D341Med (cell line): ENCODE results near the gene TMPRSS3.

Source experiments
- DNase-seq: peaks from one replicate; pipeline ENCODE4 v3.0.0; 2012; ENCODE audit warnings: low spot score

Gene TMPRSS3

DNA sequence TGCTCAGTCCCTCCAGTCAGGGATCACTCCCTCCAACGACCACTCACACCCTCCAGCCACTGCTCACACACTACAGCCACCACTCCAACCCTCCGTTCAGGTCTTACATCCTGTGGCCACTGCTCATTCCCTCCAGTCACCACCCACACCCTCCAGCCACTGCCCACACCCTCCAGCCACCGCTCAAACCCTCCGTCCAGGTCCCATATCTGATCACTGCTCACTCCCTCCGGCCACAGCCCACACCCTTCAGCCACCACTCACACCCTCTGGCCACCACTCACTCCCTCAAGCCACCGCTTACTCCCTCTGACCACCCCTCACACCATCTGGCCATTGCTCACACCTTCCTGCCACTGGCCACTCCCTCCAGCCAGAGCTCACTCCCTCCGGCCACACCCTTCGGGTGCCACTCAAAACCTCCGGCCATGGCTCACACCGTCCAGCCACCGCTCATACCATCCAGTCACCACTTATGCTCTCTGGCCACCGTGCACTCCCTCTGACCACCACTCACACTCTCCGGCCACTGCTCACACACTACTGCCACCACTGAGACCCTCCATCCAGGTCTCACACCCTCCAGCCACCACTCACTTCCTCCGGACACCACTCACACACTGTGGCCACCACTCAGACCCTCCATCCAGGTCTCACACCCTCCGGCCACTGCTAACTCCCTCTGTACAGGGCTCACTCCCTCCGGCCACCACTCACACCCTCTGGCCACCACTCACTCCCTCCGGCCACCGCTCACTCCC lies 24.8 kb downstream of the TMPRSS3 start:
- DNase-seq: no peak

DNA sequence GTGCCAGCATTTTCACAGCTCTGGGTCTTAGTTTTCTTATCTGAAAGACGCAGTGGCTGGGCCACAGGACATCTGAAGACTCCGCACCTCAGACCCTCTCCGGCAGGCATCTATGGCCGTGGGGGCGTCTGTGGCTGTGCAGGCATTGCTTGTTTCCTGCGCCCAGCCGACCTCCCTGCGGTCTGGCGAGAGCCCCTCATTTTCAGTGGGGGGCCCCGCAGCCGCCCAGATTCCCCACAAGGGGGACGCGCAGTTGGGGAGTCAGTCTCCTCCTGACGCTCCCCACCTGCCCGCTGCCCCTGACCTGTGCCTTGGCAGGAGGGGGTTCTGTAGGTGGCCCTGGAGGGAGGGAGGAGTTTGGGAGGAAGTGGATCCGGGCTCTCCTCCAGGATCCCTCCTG lies 26.0 kb downstream of the TMPRSS3 start:
- no peak for DNase-seq

DNA sequence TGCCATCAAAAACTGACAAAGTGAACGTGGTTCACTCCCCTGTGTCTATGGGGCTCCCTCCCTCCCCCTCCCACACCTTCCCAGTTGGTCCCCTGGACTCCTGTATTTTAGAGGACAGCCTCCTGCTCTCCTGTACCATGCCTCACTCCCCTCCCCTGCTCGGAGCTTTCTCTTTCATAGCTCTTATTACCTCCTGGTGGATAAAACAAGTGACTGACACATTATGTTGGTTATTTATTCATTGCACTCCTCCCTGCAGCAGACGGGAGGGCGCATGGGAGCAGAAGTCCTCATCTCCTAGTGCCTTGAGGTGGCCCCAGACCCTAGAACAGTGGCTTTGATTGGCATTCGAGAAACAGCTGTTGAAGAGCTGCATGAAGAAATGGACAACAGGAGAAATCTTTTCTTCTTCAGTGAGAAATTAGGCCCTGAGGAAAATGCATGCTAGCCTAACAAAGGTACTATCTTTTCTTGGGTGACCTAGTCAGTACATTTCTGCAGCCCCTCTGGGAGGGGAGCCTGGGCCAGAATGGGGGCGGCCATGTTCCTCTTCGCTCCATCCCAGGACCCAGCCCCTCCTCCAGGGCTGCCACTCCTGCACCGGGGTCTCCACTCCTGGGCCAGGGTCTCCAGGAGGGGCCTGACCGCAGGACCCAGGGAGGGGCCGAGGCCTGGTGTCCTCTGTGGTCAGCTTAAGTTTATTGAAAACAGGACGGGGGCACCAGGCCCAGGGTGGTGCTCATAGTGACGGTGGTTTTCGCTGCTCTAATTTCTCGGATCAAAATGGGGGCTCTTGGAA lies 28.3 kb downstream of the TMPRSS3 start:
- no peak for DNase-seq

DNA sequence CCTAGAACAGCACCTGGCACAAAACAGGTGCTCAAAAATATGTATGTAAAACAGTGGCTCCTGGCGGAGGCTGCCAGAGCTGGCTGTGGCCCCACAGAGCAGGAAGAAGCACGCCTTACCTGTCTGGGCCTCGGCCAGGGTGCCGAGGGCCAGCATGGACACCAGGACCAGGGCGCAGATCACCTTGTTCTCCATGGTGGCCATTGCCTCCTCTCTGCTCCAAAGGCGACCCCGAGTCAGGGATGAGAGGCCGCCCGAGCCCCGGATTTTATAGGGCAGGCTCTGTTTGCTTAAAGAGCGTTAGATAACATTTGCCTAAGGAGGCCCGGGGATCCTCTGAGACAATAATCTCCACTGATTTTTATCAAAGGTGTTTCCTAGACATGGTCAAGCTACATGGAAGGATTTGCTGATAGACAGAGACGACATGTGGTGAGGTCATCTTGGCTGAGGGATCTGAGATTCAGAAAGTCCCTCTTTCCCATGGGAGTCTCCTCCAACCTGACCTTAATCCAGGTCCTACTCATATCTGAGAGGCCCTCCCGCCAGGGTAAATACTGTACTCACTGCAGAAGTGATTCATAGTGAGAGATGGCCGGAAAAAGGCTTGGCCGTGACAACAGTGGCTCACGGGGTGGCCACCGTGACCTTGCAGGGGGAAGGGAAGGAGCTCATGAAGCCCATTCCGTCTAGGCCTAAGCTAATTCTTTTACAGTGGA lies 29.4 kb downstream of the TMPRSS3 start, which contains the start of gene TFF1:
Gene TFF1 (minus strand): TSS at position 244 of the 719 bp plus-strand sequence. CDS start 40 bp downstream, at position 204.
- no peak for DNase-seq

DNA sequence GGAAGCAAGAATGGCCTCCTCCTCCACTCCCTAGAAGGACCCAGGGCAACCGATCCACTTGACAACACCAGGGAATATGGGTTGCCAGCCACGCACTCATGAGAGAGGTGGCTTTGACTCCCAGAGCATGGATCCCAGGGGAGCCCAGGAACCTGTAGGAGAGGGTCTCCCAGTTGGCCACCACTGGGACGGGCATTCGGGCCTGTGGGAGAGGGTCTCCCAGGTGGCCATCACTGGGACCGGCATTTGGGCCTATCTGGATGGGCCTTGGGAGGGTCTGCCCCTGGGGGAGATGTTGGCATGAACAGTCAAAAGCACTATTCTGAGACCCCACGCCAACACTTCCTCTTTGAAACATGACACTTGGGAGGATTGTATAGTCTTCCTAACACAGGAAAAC lies 30.1 kb downstream of the TMPRSS3 start:
- DNase-seq: no peak

DNA sequence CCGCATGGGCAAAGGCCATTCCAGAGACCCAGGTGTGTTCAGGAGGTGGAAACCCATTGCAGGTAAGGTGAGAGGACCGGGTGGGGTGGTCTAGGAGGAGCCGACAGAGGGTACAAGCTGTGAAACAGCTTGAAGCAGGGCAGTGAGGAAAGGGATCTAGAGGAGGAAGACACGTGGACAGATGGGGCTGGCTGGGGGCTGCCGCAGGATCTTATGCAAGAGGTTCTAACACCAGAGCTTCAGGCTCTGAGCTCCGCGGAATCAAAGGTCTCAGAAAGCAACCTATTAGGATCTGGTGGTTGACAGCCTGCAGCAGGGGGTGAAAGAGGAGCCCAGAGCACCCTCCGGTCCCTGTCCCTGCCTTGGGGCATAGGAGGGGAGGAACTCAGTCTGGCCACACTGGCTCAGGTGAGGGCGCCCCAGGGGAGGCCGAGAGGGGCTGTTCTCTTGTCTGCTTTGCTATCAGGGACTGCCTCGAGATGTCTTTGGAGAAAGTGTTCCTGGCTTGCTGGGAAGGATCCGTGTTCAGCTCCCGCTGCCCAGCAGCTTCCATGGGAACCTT lies 31.5 kb downstream of the TMPRSS3 start:
- no peak for DNase-seq

DNA sequence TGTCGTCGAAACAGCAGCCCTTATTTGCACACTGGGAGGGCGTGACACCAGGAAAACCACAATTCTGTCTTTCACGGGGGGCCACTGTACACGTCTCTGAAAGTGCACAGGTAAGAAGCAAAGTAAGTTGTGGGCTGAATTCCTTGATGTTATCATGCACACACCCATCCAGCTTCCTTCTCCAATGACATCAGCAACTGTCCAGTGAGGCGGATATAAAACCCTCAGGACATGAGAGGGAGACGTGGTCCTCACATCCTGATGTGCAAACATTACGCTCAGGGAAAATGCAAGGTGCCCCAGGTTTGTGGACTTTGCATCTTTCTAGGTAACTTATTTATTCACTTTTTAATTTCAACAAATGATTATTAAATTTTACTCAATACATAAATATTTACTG lies 32.5 kb downstream of the TMPRSS3 start:
- DNase-seq: no peak

DNA sequence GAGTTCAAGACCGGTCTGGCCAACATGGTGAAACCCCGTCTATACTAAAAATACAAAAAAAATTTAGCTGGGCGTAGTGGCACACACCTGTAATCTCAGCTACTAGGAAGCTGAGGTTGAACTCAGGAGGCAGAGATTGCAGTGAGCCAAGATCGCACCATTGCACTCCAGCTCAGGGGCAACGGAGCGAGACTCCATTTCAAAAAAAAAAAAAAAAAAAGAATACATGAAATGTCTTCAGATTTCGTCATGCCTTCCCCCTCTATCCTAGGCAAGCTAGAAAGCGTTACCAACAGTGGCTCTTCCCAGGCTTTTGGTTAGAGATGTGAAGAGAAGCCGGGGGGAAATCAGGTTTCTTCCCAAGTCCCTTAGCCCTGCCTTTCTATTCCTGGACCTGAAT lies 33.2 kb downstream of the TMPRSS3 start:
- DNase-seq: no peak

DNA sequence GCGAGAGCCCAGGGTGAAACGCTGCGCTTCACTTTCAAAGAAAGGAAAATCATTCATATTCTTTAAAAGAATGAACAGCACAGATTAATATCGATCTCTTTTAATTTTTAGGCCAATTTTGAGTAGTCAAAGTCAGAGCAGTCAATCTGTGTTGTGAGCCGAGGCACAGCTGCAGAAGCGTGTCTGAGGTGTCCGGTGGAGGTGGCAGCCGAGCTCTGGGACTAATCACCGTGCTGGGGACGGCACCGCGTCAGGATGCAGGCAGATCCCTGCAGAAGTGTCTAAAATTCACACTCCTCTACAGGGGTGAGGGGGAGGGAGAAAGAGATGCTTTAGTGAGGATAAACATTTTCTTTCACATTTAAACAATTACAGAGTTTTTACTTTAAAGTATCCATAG lies 33.7 kb downstream of the TMPRSS3 start:
- no peak for DNase-seq

DNA sequence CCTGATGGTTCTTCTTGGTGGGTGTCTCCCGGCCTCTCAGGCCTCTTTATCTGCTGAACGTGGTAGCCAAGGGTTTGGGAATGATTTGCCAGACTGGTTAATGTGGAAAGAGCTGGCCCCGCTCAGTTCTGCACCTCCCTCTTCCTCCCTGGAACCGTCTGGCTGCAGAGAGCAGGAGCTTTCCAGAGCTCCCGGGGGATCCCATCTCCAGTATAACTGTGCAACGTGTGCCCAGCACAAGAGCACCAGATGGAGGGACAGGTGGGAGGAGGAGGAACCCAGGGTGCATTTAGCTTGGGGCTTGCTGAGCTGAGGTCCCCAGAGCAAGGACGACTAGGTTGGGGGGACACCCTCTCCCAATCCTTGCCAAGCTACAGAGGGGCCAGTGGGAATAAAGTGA lies 34.6 kb downstream of the TMPRSS3 start:
- peak; percentile 83 for DNase-seq

DNA sequence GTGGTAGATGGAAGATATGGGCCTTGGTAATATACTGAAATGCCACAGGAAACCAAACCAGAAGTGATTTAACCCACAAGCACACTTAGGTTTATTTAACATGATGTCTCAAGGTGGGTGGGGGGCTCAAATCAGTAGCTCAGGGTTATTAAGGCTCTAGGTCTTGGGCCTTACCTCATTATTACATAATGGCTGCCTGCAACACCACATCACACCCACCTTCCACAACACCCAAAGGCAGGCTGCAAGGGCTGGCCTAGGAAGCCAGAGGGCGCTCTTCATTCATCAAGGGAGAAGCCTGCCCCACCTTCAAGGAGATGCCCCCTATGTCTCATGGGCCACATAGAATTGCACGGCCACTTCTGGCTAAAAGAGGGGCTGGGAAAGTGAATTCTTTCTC lies 35.5 kb downstream of the TMPRSS3 start:
- no peak for DNase-seq

DNA sequence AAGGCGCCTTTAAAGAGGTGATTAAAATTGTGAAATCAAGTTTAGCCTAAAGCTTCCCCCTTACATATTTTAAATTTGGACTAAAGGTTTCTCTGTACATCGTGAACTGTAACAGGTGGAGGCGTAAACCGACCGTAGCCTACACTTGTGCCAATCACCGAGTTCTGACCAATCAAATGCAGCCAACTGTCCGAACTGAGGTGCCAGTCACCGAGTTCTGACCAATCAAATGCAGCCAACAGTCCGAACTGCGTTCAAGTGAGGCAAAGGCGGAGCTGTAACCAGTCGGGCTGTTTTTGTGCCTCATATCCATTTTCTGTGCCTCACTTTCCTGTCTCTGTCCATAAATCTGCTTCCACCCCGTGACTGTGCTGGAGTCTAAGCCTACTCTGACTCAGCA lies 36.9 kb downstream of the TMPRSS3 start:
- no peak for DNase-seq

DNA sequence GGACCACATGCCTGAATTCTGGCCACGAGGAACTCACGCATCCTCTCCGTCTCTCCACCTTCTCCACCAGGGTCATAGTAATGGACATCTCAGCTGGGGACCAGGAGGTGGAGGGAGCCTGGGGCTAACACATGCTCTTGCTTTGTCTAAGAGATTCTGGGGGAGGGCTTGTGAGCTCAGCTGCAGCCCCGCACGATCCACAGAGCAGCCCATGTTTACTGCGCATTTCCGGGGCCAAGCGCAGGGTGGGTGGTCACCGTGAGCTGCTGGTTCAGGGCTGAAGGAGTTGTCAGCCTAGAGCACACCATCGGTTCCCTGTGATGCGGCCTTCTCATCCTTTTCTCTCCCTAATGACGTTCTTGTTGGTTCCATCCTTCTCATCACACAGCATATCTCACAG lies 37.6 kb downstream of the TMPRSS3 start:
- no peak for DNase-seq

DNA sequence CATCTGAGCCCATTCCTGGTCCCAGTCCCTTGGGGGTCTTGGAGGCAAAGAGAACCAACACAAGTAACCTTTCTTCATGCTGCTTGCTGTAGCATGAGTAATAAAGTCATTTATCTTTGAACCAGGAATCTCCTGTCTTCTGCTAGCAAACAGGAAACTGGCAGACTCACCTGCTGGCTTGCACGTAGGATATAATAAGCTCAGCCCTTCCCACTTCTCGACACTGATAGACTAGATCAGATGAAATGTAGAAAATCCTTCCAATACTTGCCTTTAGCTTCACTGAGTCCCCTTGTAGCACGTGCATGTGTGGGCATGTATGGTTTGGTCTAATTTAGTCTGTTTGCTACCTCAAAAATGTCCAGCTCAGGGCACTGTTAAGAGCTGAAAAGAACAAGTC lies 38.5 kb downstream of the TMPRSS3 start:
- DNase-seq: no peak

DNA sequence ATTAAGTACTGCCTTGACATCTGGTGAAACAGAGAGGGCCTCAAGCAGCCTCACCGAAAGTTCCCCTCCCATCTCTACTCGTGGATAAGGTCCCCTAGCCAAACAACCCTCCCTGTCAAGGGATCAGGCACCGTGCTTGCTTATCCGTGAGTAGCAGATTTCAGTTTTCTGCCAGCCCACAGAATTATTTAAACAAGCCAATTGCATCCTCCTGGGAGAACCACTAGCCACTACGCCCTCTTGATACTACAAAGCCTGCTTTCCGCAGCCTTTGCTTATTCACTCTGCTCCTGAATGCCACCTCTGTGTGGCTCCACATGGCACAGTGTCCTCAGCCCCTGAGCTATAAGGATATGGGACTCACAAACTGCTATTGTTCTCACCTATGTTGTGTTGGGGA lies 39.2 kb downstream of the TMPRSS3 start:
- no peak for DNase-seq

DNA sequence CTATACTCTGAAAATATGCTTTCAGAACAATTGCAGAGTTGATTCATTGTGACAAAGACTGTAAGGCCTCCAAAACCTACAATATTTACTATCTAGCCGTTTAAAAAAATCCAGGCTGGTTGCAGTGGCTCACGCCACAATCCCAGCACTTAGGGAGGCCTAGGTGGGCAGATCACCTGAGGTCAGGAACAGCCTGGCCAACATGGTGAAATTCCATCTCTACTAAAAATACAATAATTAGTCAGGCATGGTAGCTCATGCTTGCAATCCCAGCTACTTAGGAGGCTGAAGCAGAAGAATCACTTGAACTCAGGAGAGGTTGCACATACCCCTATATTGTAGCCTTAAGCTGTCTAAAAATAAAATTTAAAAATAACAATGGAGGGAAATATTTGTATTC lies 39.8 kb downstream of the TMPRSS3 start:
- DNase-seq: no peak

DNA sequence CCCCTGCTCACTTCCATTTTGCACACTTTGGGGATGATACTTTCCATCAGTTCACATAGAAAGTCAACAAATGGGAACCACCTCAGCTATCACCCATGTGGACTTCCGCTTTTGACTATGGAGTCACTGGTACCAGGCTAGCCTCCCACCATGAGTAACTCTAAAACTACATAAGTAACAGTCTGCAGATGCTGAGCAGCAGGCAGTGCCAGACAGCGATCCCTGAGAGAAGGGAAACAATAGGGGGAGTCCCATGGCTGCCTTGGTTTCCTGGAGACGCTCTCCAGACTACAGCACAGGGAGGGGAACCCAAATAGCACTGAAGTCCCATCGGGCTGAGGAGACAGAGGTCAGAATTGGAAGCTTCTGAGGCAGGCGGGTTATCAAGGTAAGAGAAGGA lies 42.2 kb downstream of the TMPRSS3 start:
- DNase-seq: no peak

DNA sequence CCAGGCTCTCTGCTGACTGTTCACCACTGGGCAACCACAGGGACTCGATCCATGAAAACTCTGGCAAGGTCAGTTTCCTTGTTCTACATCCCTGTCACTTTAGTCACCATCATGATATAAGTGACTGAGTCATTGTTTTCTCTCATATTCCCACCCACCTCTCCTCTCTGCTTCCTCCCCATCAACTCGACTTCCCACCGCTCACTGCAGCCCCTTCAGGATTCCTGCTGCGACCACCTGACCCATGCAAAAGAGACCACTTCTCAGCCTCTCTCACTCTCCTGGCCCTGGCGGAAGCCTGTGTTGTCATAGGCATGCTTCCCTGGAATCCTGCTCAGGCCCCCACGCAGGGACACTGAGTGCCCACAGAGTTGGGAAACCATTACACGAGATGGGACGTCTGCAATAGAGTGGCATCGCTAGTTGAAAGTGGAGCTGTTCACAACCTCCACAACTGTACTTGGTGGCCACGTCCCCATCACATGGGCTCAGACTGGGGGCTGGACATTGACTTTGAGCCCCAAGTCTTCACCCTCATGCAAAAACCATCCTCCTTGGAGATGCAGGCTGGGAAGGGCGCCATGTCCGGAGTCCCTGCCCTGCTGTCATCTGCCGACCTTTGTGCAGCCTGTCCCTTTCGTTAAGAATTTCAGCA lies 43.3 kb downstream of the TMPRSS3 start:
- DNase-seq: no peak

DNA sequence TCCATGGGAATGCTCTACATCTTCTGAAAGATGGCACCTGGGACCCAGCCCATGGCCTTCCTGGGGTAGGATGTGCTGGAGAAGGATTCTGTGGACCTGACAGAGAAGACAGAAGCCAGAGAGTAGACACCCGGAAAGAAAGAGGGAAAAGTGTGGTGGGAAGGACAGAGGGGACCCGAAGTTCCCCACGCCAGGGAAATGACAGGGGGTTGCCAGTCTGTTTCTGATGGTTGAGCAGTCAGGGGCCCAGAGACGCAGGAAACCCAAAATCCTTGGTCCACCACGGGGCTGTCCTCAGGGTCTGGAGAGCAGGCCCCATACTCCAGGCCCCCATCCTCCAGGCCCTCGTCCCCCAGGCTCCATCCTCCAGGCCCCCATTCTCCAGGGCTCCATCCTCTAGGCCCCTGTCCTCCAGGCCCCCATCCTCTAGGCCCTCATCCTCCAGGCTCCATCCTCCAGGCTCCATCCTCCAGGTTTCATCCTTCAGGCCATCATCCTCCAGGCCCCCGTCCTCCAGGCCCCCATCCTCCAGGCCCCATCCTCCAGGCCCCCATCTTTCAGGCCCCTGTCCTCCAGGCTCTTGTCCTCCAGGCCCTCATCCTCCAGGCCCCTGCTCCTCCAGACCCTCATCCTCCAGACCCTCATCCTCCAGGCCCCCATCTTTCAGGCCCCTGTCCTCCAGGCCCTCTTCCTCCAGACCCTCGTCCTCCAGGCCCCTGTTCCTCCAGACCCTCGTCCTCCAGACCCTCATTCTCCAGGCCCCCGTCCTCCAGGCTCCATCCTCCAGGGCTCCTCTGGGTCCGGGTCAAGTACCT lies 44.0 kb downstream of the TMPRSS3 start:
- DNase-seq: peak; percentile 9

DNA sequence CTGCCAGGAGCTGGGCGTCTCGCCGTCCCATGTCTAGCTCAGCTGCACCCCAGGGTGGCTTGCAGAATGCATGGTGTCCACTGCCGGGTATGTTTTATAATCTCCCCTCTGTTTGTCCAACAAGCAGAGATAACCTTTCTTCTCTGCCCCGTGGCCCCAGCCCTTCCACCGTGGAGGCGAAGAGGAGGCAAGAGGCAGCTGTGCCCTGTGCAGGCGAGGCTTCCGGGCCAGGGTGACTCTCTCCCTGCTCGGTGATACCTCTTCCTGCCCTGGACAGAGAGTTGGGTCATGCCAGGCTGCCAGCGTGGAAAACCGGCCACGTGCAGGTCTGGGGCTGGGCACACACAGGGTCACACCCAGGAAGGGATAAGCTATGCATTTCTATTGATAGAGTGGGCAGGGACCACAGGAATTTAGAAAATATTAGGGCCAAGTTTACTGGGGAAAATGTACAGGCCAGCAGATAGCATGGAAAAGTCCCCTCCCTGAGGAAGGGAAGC lies 44.9 kb downstream of the TMPRSS3 start, which contains the start of gene TFF2:
Gene TFF2 (minus strand): TSS at position 68 of the 500 bp plus-strand sequence. CDS start 37 bp downstream, at position 31.
- no peak for DNase-seq
